IMR-90 (cell line): ENCODE measurements around the gene C17orf50. TPM values are rescaled to one million over a fixed set of nuclear protein-coding genes. Genes with fewer than 3 reads are reported as not detected.
A peak's percentile ranks its signal among the peaks of the same experiment; 100 is the strongest.

Experiments used
- ATAC-seq: fragments of 200-7000 bp; cut with Tn5 transposase; 2 replicates; pipeline ENCODE4 v1.9.1; 2020; ENCODE audit warnings: low read depth, mild to moderate bottlenecking, moderate library complexity
- BruUV-seq: library from RNA; stranded (reverse); fragments of 400-500 nt; replicated peaks from 2 replicates; lab custom pipeline; 2021; lab: Mats Ljungman, UMichigan
- CTCF ChIA-PET: fragments of 300-600 bp; formaldehyde crosslinking; extraction: SDS; loops from one replicate; lab custom pipeline; 2021; ENCODE audit warnings: antibody characterized with exemption; lab: Yijun Ruan, JAX
- POLR2A ChIA-PET: fragments of 300-600 bp; sonication (Branson Sonifier 250); formaldehyde crosslinking; loops from one replicate; lab custom pipeline; 2022; ENCODE audit warnings: antibody characterized with exemption; ENCODE audit not compliant: unreplicated experiment; lab: Charles Lee
- DNase-seq: peaks from one replicate; pipeline ENCODE4 v3.0.0; 2013
- H2AFZ ChIP-seq: replicated peaks from 2 replicates; pipeline ENCODE3; 2013; ENCODE audit warnings: low read length, mild to moderate bottlenecking; ENCODE audit not compliant: poor library complexity
- H2AK5ac ChIP-seq: 2 replicates; pipeline ENCODE4 v1.6.1; 2013; ENCODE audit warnings: low read depth, low read length, inconsistent platforms
- H2AK9ac ChIP-seq: replicated peaks from 2 replicates; pipeline ENCODE3; 2013; ENCODE audit warnings: mild to moderate bottlenecking, low read depth, low read length, moderate library complexity; ENCODE audit not compliant: poor library complexity
- H2BK120ac ChIP-seq: 2 replicates; pipeline ENCODE4 v1.6.1; 2013; ENCODE audit warnings: low read depth, low read length, inconsistent platforms
- H2BK15ac ChIP-seq: 3 replicates; pipeline ENCODE4 v1.6.1; 2013; ENCODE audit warnings: low read depth, low read length, inconsistent platforms
- H2BK20ac ChIP-seq: 2 replicates; pipeline ENCODE4 v1.6.1; 2013; ENCODE audit warnings: low read depth, mild to moderate bottlenecking, inconsistent platforms, low read length, moderate library complexity
- H2BK5ac ChIP-seq: 2 replicates; pipeline ENCODE4 v1.6.1; 2013; ENCODE audit warnings: mild to moderate bottlenecking, low read depth, low read length, inconsistent platforms; ENCODE audit not compliant: poor library complexity, severe bottlenecking
- H3K14ac ChIP-seq: replicated peaks from 2 replicates; pipeline ENCODE4 v1.6.1; 2013; ENCODE audit warnings: low read depth, low read length, inconsistent platforms
- H3K18ac ChIP-seq: 2 replicates; pipeline ENCODE4 v1.6.1; 2013; ENCODE audit warnings: low read depth, low read length, control low read depth
- H3K23ac ChIP-seq: 2 replicates; pipeline ENCODE4 v1.6.1; 2013; ENCODE audit warnings: low read depth, low read length, inconsistent platforms
- H3K27ac ChIP-seq: 2 replicates; pipeline ENCODE4 v1.5.1; 2013; ENCODE audit warnings: mild to moderate bottlenecking, control low read depth, low read length; ENCODE audit not compliant: insufficient read depth
- H3K27me3 ChIP-seq: 2 replicates; pipeline ENCODE4 v1.6.1; 2013; ENCODE audit warnings: low read length; ENCODE audit not compliant: control insufficient read depth, insufficient read depth
- H3K36me3 ChIP-seq: 2 replicates; pipeline ENCODE4 v1.6.1; 2013; ENCODE audit warnings: low read length, mixed read lengths; ENCODE audit not compliant: control insufficient read depth, insufficient read depth
- H3K4ac ChIP-seq: 2 replicates; pipeline ENCODE4 v1.6.1; 2013; ENCODE audit warnings: low read depth, low read length, inconsistent platforms
- H3K4me1 ChIP-seq: 2 replicates; pipeline ENCODE4 v1.6.1; 2013; ENCODE audit warnings: low read length, mixed read lengths; ENCODE audit not compliant: control insufficient read depth, insufficient read depth
- H3K4me2 ChIP-seq: 2 replicates; pipeline ENCODE4 v1.6.1; 2013; ENCODE audit warnings: low read depth, mild to moderate bottlenecking, control low read depth, low read length, moderate library complexity
- H3K4me3 ChIP-seq: 2 replicates; pipeline ENCODE4 v1.5.1; 2013; ENCODE audit warnings: low read depth, mild to moderate bottlenecking, control low read depth, low read length, moderate library complexity; ENCODE audit not compliant: insufficient read depth
- H3K56ac ChIP-seq: 2 replicates; pipeline ENCODE4 v1.6.1; 2013; ENCODE audit warnings: low read length, inconsistent platforms; ENCODE audit not compliant: insufficient read depth; ENCODE audit errors: extremely low read depth
- H3K79me1 ChIP-seq, 2 experiments: 2 replicates each; pipeline ENCODE4 v1.6.1; 2013; ENCODE audit warnings: low read length in 2 of 2, inconsistent platforms in 1 of 2, low read depth in 1 of 2
- H3K9ac ChIP-seq: 2 replicates; pipeline ENCODE4 v1.6.1; 2013; ENCODE audit warnings: low read depth, low read length, control low read depth
- H3K9me1 ChIP-seq: 2 replicates; pipeline ENCODE4 v1.6.1; 2013; ENCODE audit warnings: low read length, inconsistent platforms; ENCODE audit not compliant: insufficient read depth
- H3K9me3 ChIP-seq: 2 replicates; pipeline ENCODE4 v1.6.1; 2013; ENCODE audit warnings: low read length; ENCODE audit not compliant: control insufficient read depth, insufficient read depth
- H4K20me1 ChIP-seq: 2 replicates; pipeline ENCODE4 v1.6.1; 2013; ENCODE audit warnings: low read length, inconsistent platforms; ENCODE audit not compliant: insufficient read depth
- H4K5ac ChIP-seq: 2 replicates; pipeline ENCODE4 v1.6.1; 2013; ENCODE audit warnings: mild to moderate bottlenecking, low read depth, low read length, control low read depth
- H4K8ac ChIP-seq, 2 experiments: 2 replicates each; pipeline ENCODE4 v1.6.1; 2013; ENCODE audit warnings: low read depth in 2 of 2, low read length in 2 of 2, control low read depth in 1 of 2, inconsistent platforms in 1 of 2
- H4K91ac ChIP-seq: 2 replicates; pipeline ENCODE4 v1.6.1; 2013; ENCODE audit warnings: low read depth, low read length, inconsistent platforms; ENCODE audit not compliant: insufficient read depth
- BHLHE40 ChIP-seq: fragments of 150-350 bp; IDR thresholded peaks from 2 replicates; pipeline ENCODE4 v1.6.1; 2016; ENCODE audit warnings: mild to moderate bottlenecking, low read depth, low read length
- CEBPB ChIP-seq: IDR thresholded peaks from 2 replicates; pipeline ENCODE4 v1.6.1; 2012; ENCODE audit warnings: low read depth, low read length, improper control_type of control experiment
- CHD1 ChIP-seq: IDR thresholded peaks from 2 replicates; pipeline ENCODE4 v1.6.1; 2012; ENCODE audit warnings: low read depth, low read length, improper control_type of control experiment
- CTCF ChIP-seq: conservative IDR thresholded peaks from 2 replicates; pipeline ENCODE4 v1.5.1; 2012; ENCODE audit warnings: mild to moderate bottlenecking, low read depth, low read length, improper control_type of control experiment
- ELK1 ChIP-seq: fragments of 150-350 bp; IDR thresholded peaks from 2 replicates; pipeline ENCODE4 v1.6.1; 2016; ENCODE audit warnings: low read depth, mild to moderate bottlenecking, low read length, moderate library complexity, borderline replicate concordance
- FOS ChIP-seq: fragments of 150-350 bp; IDR thresholded peaks from 2 replicates; pipeline ENCODE4 v1.6.1; 2016; ENCODE audit warnings: low read depth, low read length
- MAFK ChIP-seq: IDR thresholded peaks from 2 replicates; pipeline ENCODE4 v1.6.1; 2012; ENCODE audit warnings: low read depth, low read length, improper control_type of control experiment
- MXI1 ChIP-seq: IDR thresholded peaks from 2 replicates; pipeline ENCODE4 v1.6.1; 2012; ENCODE audit warnings: low read depth, mild to moderate bottlenecking, low read length, moderate library complexity, borderline replicate concordance
- NFE2L2 ChIP-seq: fragments of 150-350 bp; IDR thresholded peaks from 2 replicates; pipeline ENCODE4 v1.6.1; 2016; ENCODE audit warnings: low read depth, mild to moderate bottlenecking, low read length
- POLR2A ChIP-seq: IDR thresholded peaks from 2 replicates; pipeline ENCODE4 v1.6.1; 2012; ENCODE audit warnings: mild to moderate bottlenecking, low read depth, low read length
- RAD21 ChIP-seq: IDR thresholded peaks from 2 replicates; pipeline ENCODE4 v1.6.1; 2012; ENCODE audit warnings: low read length, improper control_type of control experiment
- RCOR1 ChIP-seq: IDR thresholded peaks from 2 replicates; pipeline ENCODE4 v1.6.1; 2012; ENCODE audit warnings: mild to moderate bottlenecking, low read length, improper control_type of control experiment; ENCODE audit not compliant: insufficient replicate concordance
- RFX5 ChIP-seq: IDR thresholded peaks from 2 replicates; pipeline ENCODE4 v1.8.0; 2012; ENCODE audit warnings: low read depth, mild to moderate bottlenecking, low read length, moderate library complexity
- SMC3 ChIP-seq: fragments of 150-350 bp; IDR thresholded peaks from 2 replicates; pipeline ENCODE4 v1.6.1; 2016; ENCODE audit warnings: low read depth, mild to moderate bottlenecking, antibody characterized with exemption, low read length, moderate library complexity
- USF2 ChIP-seq: fragments of 150-350 bp; IDR thresholded peaks from 2 replicates; pipeline ENCODE4 v1.6.1; 2017; ENCODE audit warnings: mild to moderate bottlenecking, antibody characterized with exemption, low read length, low read depth
- WGBS, 2 experiments: methylation state at CpG; one replicate each; pipeline versions ENCODE4 v1.1.5 to v1.1.7; 2013; ENCODE audit warnings: missing lambda C conversion rate in 2 of 2; ENCODE audit not compliant: insufficient read length in 1 of 2; ENCODE audit errors: extremely low coverage in 2 of 2; 5-methylcytosine and 5-hydroxymethylcytosine counted together
- dilution Hi-C: fragments of 300-500 bp; cut with HindIII; formaldehyde crosslinking; loops from one replicate; pipeline ENCODE4 v1.14.3; 2018; ENCODE audit warnings: low sequenced_read_pairs; ENCODE audit not compliant: unreplicated experiment
- in situ Hi-C: fragments of 300-500 bp; cut with MboI; formaldehyde crosslinking; loops from 3 replicates; pipeline ENCODE4 v1.14.3; 2019; ENCODE audit warnings: low sequenced_read_pairs, inconsistent platforms, mixed read lengths
- intact Hi-C: fragments of 100-400 bp; cut with micrococcal nuclease; formaldehyde crosslinking; loops from 2 replicates; pipeline ENCODE4 v1.10.0; 2022
- polyA plus RNA-seq, 3 experiments: library from polyadenylated mRNA; depleted of rRNA; stranded (reverse); fragments of >200 nt; gene quantifications; 2 replicates each; pipeline ENCODE4 v1.2.3, GENCODE V29; 2012; ENCODE audit warnings: low replicate concordance in 1 of 3
- total RNA-seq: library from RNA; depleted of rRNA; stranded (reverse); fragments of >200 nt; gene quantifications from 2 replicates; pipeline ENCODE4 v1.2.3, GENCODE V29; 2012

C17orf50 gene
- total and polyA plus RNA-seq, 2 of the 4 experiments (the other 2 are of a cell fraction): not detected

- peaks cover 2% of the 10 kb centered on the region; the same call in 1 of the 2 replicates for H3K9me3 ChIP-seq
- H3K18ac ChIP-seq: no peak within 1 kb of the TSS
- no peak within 1 kb of the TSS for H3K23ac ChIP-seq
- ChIA-PET CTCF (no interaction called here), POLR2A (no interaction called here)
- no peak within 1 kb of the TSS for H3K4me2 ChIP-seq
- in situ Hi-C loops (no loop called here), intact Hi-C loops (no loop called here), dilution Hi-C loops (no loop called here)
- H3K36me3 ChIP-seq: no peaks in the 10 kb centered on the region
- peaks cover 48% of the 10 kb centered on the region for H3K27me3 ChIP-seq
- ATAC-seq (peak; percentile 63), DNase-seq (no peak)
- 21% methylated on average over 3 of the region's 9 CpGs; no CpG with 5 or more reads in 1 of the 2 experiments for WGBS, 2 experiments
- no peaks in the 10 kb centered on the region for H4K20me1 ChIP-seq
- no peak within 1 kb of the TSS for H3K14ac ChIP-seq
- no peak within 1 kb of the TSS for H4K5ac ChIP-seq
- H2BK120ac ChIP-seq: no peak within 1 kb of the TSS
- no peak within 1 kb of the TSS for H2BK20ac ChIP-seq
- H2BK15ac ChIP-seq: no peak within 1 kb of the TSS
- no peak within 1 kb of the TSS for H4K8ac ChIP-seq
- H3K4me1 ChIP-seq: peaks cover 8% of the 10 kb centered on the region; the same call in 1 of the 2 replicates
- no peak within 1 kb of the TSS for H2BK5ac ChIP-seq
- no peak within 1 kb of the TSS for H2AK9ac ChIP-seq
- no peak within 1 kb of the TSS for H4K91ac ChIP-seq
- no peaks in the 10 kb centered on the region for H3K9me1 ChIP-seq
- no peaks in the 10 kb centered on the region for H3K79me1 ChIP-seq
- no peak within 1 kb of the TSS for H3K4ac ChIP-seq
- H3K9ac ChIP-seq: no peak within 1 kb of the TSS
- H2AK5ac ChIP-seq: no peak within 1 kb of the TSS
- peak within 1 kb of the TSS; percentile 37 for H2AFZ ChIP-seq
- no TSS peak for BruUV-seq
- no peak within 1 kb of the TSS for H3K27ac ChIP-seq
- H3K56ac ChIP-seq: no peak within 1 kb of the TSS
- no peak within 1 kb of the TSS for H3K4me3 ChIP-seq
- TF ChIP-seq USF2 (no peak), MAFK (no peak), RCOR1 (no peak), CEBPB (no peak), CTCF (no peak), FOS (no peak), SMC3 (no peak), RFX5 (no peak), ELK1 (no peak), CHD1 (no peak), POLR2A (no peak), BHLHE40 (no peak), RAD21 (no peak), NFE2L2 (no peak), MXI1 (no peak)
These were observed 7.5 kb upstream of the C17orf50 start, which contains the start of gene GAS2L2 for GRCh38 chr17:35752945-35753764. TSS of gene GAS2L2 (minus strand) at chr17:35753239. CDS start at chr17:35752850, 389 bp downstream.
